MM.1S (cell line): ENCODE data around the gene UQCC5.

ENCODE experiments used
- DNase-seq: peaks from one replicate; pipeline ENCODE4 v3.0.0-alpha.2; 2015
- H2AFZ ChIP-seq: fragments of 300-600 bp; sonication (generic); 2 replicates; pipeline ENCODE4 v1.6.0; 2016; ENCODE audit warnings: antibody characterized with exemption, low read length
- H3F3A ChIP-seq: fragments of 300-600 bp; sonication (generic); 2 replicates; pipeline ENCODE4 v1.6.1; 2016; ENCODE audit warnings: mild to moderate bottlenecking, antibody characterized with exemption, low read length, moderate library complexity, mixed read lengths; ENCODE audit not compliant: insufficient read depth
- H3K27ac ChIP-seq: fragments of 300-600 bp; sonication (generic); 2 replicates; pipeline ENCODE4 v1.5.1; 2016; ENCODE audit warnings: mild to moderate bottlenecking, low read length
- H3K27me3 ChIP-seq: fragments of 300-600 bp; sonication (generic); replicated peaks from 2 replicates; pipeline ENCODE4 v1.6.0; 2016; ENCODE audit warnings: low read length; ENCODE audit not compliant: insufficient read depth
- H3K36me3 ChIP-seq: fragments of 300-600 bp; sonication (generic); replicated peaks from 2 replicates; pipeline ENCODE4 v1.6.1; 2016; ENCODE audit warnings: mild to moderate bottlenecking, low read length, mixed read lengths; ENCODE audit not compliant: insufficient read depth
- H3K4me1 ChIP-seq: fragments of 300-600 bp; sonication (generic); 2 replicates; pipeline ENCODE4 v1.6.1; 2016; ENCODE audit warnings: low read length, mixed read lengths
- H3K4me2 ChIP-seq: fragments of 300-600 bp; sonication (generic); 2 replicates; pipeline ENCODE4 v1.6.0; 2016; ENCODE audit warnings: low read depth, low read length
- H3K4me3 ChIP-seq: fragments of 300-600 bp; sonication (generic); 2 replicates; pipeline ENCODE4 v1.5.1; 2016; ENCODE audit warnings: low read length, mixed read lengths
- H3K79me2 ChIP-seq: fragments of 300-600 bp; sonication (generic); 2 replicates; pipeline ENCODE4 v1.6.1; 2016; ENCODE audit warnings: mixed run types, low read length, mixed read lengths
- H3K9ac ChIP-seq: fragments of 300-600 bp; sonication (generic); 2 replicates; pipeline ENCODE4 v1.6.1; 2016; ENCODE audit warnings: low read length, mixed read lengths
- H3K9me2 ChIP-seq: fragments of 300-600 bp; sonication (generic); replicated peaks from 2 replicates; pipeline ENCODE4 v1.6.1; 2016; ENCODE audit warnings: mild to moderate bottlenecking, low read length, mixed read lengths; ENCODE audit not compliant: insufficient read depth
- H3K9me3 ChIP-seq: fragments of 300-600 bp; sonication (generic); replicated peaks from 2 replicates; pipeline ENCODE4 v1.6.1; 2016; ENCODE audit warnings: mild to moderate bottlenecking, low read length, mixed read lengths; ENCODE audit not compliant: insufficient read depth
- H4K20me1 ChIP-seq: fragments of 300-600 bp; sonication (generic); 2 replicates; pipeline ENCODE4 v1.6.1; 2016; ENCODE audit warnings: mild to moderate bottlenecking, low read length, moderate library complexity, mixed read lengths; ENCODE audit not compliant: insufficient read depth
- EZH2 ChIP-seq: fragments of 300-600 bp; sonication (generic); optimal IDR thresholded peaks from 2 replicates; pipeline ENCODE3; 2017; ENCODE audit warnings: low read depth, mild to moderate bottlenecking, antibody characterized with exemption, low read length, mixed read lengths
- EZH2phosphoT487 ChIP-seq: fragments of 300-600 bp; sonication (generic); IDR thresholded peaks from 2 replicates; pipeline ENCODE4 v1.6.1; 2018; ENCODE audit warnings: antibody characterized with exemption, low read length
- TF ChIP-seq, protein P1 (sequence below): fragments of 300-600 bp; sonication (generic); IDR thresholded peaks from 2 replicates; pipeline ENCODE4 v1.5.1; 2016; ENCODE audit warnings: antibody characterized with exemption, low read length, mixed read lengths

The UQCC5 gene

DNA sequence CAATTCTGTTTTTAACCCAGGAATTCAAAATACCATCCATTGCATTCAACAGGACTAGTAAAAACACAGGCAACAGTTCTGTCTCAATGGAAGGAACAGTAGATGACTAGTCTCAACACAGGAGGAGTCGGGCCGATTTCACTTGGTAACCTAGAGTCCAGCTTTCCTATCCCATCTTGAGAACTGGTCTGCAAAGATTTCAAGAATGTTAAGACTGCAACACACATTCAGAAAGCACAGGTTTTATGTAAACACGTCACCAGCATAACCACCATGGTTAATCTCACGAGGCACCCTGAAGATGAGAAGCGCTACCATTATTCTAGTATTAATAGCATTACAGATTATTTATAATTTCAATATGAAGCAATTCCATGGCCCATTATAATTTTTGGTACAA, 22.0 kb downstream of the UQCC5 start:
- Histone ChIP-seq H3K27me3 (no peaks in the 10 kb centered on the region), H3K4me3 (no peak overlapping the region), H3K27ac (no peak overlapping the region), H3K79me2 (0 out of 2 replicates have a peak, but pooled peaks cover 8% of the 10 kb centered on the region), H3F3A (no peaks in the 10 kb centered on the region), H3K9me2 (no peaks in the 10 kb centered on the region), H2AFZ (no peak overlapping the region), H3K36me3 (peaks cover 13% of the 10 kb centered on the region), H3K4me2 (no peak overlapping the region), H3K4me1 (no peaks in the 10 kb centered on the region), H4K20me1 (no peaks in the 10 kb centered on the region), H3K9me3 (no peaks in the 10 kb centered on the region), H3K9ac (no peak overlapping the region)
- TF ChIP-seq EZH2phosphoT487 (no peak), EZH2 (no peak)
- TF ChIP-seq, protein P1, sequence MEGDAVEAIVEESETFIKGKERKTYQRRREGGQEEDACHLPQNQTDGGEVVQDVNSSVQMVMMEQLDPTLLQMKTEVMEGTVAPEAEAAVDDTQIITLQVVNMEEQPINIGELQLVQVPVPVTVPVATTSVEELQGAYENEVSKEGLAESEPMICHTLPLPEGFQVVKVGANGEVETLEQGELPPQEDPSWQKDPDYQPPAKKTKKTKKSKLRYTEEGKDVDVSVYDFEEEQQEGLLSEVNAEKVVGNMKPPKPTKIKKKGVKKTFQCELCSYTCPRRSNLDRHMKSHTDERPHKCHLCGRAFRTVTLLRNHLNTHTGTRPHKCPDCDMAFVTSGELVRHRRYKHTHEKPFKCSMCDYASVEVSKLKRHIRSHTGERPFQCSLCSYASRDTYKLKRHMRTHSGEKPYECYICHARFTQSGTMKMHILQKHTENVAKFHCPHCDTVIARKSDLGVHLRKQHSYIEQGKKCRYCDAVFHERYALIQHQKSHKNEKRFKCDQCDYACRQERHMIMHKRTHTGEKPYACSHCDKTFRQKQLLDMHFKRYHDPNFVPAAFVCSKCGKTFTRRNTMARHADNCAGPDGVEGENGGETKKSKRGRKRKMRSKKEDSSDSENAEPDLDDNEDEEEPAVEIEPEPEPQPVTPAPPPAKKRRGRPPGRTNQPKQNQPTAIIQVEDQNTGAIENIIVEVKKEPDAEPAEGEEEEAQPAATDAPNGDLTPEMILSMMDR = no peak
- no peak for DNase-seq

DNA sequence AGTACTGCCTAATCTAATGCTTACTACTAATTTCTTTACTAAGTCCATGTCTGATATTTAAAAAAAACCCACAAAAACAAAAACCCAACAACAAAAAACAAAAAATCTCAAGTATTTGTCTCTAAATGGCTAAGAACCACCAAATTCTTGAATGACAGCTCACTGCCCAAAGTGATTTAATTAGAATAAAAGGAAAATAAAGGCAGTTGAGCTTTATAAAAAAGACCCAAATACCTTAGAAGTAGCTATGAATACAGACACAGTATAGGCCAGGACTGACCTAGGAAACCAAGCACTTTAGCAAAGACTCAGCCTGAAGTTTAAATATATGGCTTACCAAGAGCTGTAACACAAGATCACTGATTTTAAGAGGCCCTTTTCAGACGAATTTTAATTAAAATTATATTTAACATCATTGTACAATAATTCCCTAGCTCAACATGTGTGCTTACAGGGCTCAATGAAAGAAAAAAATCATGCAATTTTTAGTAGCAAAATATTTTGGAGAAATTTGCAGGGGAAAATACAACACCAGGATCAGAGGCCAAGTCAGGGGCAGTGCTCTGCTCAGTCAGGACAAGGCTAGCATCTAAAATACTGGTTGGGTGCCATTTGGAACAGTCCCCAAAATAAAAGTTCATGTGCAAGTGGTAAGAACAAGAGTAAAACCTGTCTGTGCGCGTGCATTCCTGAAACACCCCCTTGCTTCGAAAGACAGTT, 24.8 kb downstream of the UQCC5 start:
- DNase-seq = no peak
- peaks cover 5% of the 10 kb centered on the region; the same call in 1 of the 2 replicates for H3K36me3 ChIP-seq
- H3K4me3 ChIP-seq = no peak overlapping the region
- H4K20me1 ChIP-seq = no peaks in the 10 kb centered on the region
- no peak overlapping the region for H2AFZ ChIP-seq
- no peak overlapping the region for H3K27ac ChIP-seq
- H3K79me2 ChIP-seq = no peaks in the 10 kb centered on the region
- H3K9ac ChIP-seq = no peak overlapping the region
- no peaks in the 10 kb centered on the region for H3K27me3 ChIP-seq
- no peak overlapping the region for H3K4me2 ChIP-seq
- H3K9me3 ChIP-seq = no peaks in the 10 kb centered on the region
- H3K4me1 ChIP-seq = no peaks in the 10 kb centered on the region
- H3K9me2 ChIP-seq = no peaks in the 10 kb centered on the region
- no peaks in the 10 kb centered on the region for H3F3A ChIP-seq
- TF ChIP-seq EZH2 (no peak), EZH2phosphoT487 (no peak)
- TF ChIP-seq, protein P1 = no peak

DNA sequence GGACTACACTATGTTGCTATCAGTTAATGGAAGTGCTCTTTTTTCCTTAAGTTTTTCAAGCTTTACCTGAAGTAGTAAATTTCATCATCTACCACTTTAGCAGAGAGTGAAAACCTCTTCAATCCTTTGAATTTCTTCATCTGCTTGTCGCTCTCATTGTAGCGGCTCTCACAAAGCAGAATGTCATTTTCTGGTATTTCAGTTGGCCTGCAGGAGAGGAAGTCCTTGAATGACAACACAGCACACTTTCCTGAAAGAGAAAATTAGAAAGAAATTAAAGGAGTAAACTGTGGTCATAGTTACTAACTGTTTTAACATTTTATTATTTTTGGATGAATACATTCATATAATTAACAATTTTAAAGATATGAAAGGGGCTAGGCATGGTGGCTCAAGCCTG, 27.6 kb downstream of the UQCC5 start:
- H3K27me3 ChIP-seq = no peaks in the 10 kb centered on the region
- no peak overlapping the region for H3K4me3 ChIP-seq
- no peaks in the 10 kb centered on the region for H3K9me2 ChIP-seq
- H2AFZ ChIP-seq = no peak overlapping the region
- DNase-seq = no peak
- H3K27ac ChIP-seq = no peak overlapping the region
- H4K20me1 ChIP-seq = no peaks in the 10 kb centered on the region
- TF ChIP-seq EZH2 = no peak
- TF ChIP-seq, protein P1 = no peak
- no peak for TF ChIP-seq EZH2phosphoT487
- no peak overlapping the region for H3K4me2 ChIP-seq
- no peaks in the 10 kb centered on the region for H3K4me1 ChIP-seq
- H3K9ac ChIP-seq = no peak overlapping the region
- H3F3A ChIP-seq = no peaks in the 10 kb centered on the region
- H3K79me2 ChIP-seq = no peaks in the 10 kb centered on the region
- H3K36me3 ChIP-seq = peaks cover 5% of the 10 kb centered on the region; the same call in 1 of the 2 replicates
- no peaks in the 10 kb centered on the region for H3K9me3 ChIP-seq
